Measurements from ENCODE around the gene GNAT3. TPM values are rescaled to one million over a fixed set of nuclear protein-coding genes. Genes with fewer than 3 reads are reported as not detected.

GNAT3 gene
- total RNA-seq, 1 donor from 2014 or later: not detected

Other genes with a start within 250 kb of the GNAT3 start
- 1,393 TPM for gene CD36, start 126.6 kb upstream of the GNAT3 start, total RNA-seq